ENCODE measurements around the gene CCDC28B. TPM values are rescaled to one million over a fixed set of nuclear protein-coding genes. Genes with fewer than 3 reads are reported as not detected.

CCDC28B gene
- 19.6 and 19.9 TPM in 2 replicates for total RNA-seq

GRCh38 chr1:32200226-32201010, at the start of gene CCDC28B:
CCDC28B (plus strand) TSS chr1:32200595; CDS start chr1:32201936, 1,341 bp downstream.

DNA sequence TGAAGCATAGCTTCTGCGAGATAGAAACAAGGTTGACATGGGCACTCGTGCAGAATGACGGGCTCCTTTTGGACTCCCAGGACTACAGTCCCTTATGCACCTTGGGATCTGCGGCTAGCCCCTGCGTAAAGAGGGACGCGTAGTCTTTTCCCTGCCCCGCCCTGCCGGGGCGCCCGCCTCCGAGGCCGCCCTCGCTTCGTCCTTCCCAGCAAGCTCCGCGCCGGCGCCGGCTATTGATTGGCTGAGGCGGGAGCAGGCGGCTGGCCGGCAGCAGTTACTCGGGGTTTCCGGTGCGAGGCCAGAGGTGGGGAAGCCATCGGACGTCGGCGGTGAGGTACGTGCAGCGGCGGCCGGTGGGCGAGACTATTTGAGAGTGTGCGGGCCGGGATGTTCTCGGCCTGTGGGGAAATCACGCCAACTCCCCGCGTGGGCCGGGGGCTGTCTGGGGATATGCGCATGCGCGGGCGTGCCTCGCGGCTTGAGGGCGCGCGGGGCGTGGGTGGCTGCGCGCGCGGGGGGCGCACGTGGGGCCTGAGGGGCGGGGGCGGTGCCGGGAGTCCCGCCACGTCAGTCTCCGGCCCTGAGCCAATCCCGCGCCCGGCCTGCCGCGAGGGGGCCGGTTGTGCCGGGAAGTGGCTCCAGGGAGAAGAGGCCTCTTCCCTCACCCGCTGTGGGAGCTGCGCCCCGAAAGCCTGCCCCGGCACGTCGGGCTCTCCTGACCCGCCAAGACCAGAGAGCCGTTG, 20.8 kb upstream of the CCDC28B start, which contains the start of gene TXLNA:
TXLNA (plus strand) TSS at position 233 of the 743 bp plus-strand sequence. CDS start 671 bp downstream, outside the sequence.

GRCh38 chr1:32205401-32206370, 5.3 kb downstream of the CCDC28B start, which contains the start of gene IQCC:
IQCC (plus strand) TSS chr1:32205671; CDS start chr1:32205682, 11 bp downstream.

GRCh38 chr1:32208891-32209328, 8.5 kb downstream of the CCDC28B start, which contains the start of gene DCDC2B:
DCDC2B (plus strand) TSS chr1:32209089; CDS start chr1:32209094, 5 bp downstream.

DNA sequence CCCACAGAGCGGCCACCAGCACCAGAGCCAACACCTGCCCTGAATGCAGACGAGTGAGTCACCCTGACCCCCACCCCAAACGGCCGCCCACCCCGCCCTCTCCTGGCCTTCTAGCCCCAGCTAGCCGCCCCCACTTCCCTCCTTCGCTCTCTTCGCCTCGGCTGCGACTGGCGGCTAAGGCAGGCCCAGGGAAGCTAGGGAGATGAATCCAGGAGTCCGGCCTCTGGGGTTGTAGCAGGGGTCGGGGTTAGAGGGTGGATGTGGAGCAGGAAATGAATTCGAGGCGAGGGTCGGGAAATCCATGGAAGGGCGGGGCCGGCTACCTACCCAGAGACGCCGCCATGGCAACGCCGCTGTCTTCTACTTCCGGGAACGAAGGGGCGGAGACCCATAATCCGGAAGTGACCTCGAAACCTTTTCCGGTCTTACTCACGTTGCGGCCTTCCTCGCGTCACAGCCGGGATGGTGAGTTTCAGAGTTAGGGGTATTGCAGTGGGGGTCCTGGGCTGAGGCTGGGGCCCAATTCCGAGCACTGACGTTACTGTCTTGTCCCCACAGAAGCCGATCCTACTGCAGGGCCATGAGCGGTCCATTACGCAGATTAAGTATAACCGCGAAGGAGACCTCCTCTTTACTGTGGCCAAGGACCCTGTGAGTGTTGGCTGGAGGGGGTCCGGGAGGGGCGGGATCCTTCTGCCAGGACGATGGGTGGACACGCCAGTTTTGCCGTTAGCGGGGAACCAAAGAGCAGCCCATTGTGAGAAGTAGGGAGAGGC, 21.8 kb downstream of the CCDC28B start, which contains the start of the genes EIF3I and TMEM234:
EIF3I (plus strand) TSS at position 428 of the 776 bp plus-strand sequence; CDS start at position 463, 35 bp downstream.
TMEM234 (minus strand) TSS at position 374 of the 776 bp plus-strand sequence; CDS start at position 343, 31 bp downstream.

GRCh38 chr1:32246888-32247273, 46.5 kb downstream of the CCDC28B start, which contains the start of gene FAM167B:
FAM167B (plus strand) TSS chr1:32247222; CDS start chr1:32247422, 200 bp downstream.

DNA sequence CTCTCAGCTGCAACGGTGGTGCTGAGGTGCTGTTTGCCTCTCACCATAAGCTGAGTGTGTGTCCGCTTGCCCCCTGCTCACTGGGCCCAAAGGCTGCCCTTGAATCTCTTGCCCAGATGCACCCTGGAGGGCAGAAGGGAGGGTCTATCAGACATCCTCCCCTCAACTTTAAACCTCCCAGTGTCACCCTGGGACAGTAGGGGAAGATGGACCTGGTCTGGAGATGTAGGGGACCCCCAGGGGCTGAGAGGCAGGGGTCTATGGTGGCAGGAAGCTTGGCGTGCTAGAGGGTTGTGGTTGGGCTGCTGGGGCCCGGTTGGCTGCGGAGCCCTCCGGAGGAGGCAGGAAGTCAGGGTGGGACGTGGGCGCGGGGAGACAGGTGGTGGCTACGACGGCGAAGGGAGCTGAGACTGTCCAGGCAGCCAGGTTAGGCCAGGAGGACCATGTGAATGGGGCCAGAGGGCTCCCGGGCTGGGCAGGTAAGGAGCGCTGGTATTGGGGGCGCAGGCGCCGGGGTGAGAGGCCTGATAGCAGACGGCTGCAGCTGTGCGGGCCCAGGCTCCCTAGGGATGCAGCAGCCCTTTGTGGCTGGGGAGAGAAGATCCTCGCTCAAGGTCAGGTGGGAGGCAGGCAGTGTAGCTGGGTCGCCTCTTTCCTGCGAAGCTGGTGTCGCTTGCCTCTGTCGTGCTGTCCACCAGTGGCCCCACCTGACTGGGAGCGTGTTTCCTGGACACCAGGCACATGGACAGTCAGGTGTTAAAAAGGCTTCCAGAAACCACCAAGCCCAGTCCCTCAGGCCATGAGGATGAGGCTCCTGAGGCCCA, 50.7 kb downstream of the CCDC28B start, which contains the start of gene LCK:
LCK (plus strand) TSS at position 373 of the 824 bp plus-strand sequence. CDS start 23,065 bp downstream, outside the sequence.

Other genes with a start within 250 kb of the CCDC28B start
- 71.3 and 98.8 TPM in 2 replicates for gene KHDRBS1, start 186.7 kb upstream of the CCDC28B start, total RNA-seq
- 3.0 and 4.8 TPM in 2 replicates for gene TMEM39B, start 127.7 kb upstream of the CCDC28B start, total RNA-seq
- gene KPNA6, start 92.5 kb upstream of the CCDC28B start, total RNA-seq, result 37.4 and 50.5 TPM in 2 replicates
- gene TXLNA, start 20.9 kb upstream of the CCDC28B start, total RNA-seq, result 29.5 and 39.8 TPM in 2 replicates
- gene IQCC, start 5.1 kb downstream of the CCDC28B start, total RNA-seq, result 1.9 and 3.5 TPM in 2 replicates
- gene DCDC2B, start 8.5 kb downstream of the CCDC28B start, total RNA-seq, result not detected in 2 replicates
- gene TMEM234, start 21.8 kb downstream of the CCDC28B start, total RNA-seq, result 14.5 and 15.7 TPM in 2 replicates
- gene EIF3I, start 21.8 kb downstream of the CCDC28B start, total RNA-seq, result 355 and 383 TPM in 2 replicates
- gene FAM167B, start 46.6 kb downstream of the CCDC28B start, total RNA-seq, result not detected in 2 replicates
- gene LCK, start 50.7 kb downstream of the CCDC28B start, total RNA-seq, result 0.37 and 2.5 TPM in 2 replicates
- gene HDAC1, start 91.5 kb downstream of the CCDC28B start, total RNA-seq, result 94.7 and 102 TPM in 2 replicates
- 59.5 and 75.3 TPM in 2 replicates for gene MARCKSL1, start 135.6 kb downstream of the CCDC28B start, total RNA-seq
- 0.78 and 1.3 TPM in 2 replicates for gene FAM229A, start 161.9 kb downstream of the CCDC28B start, total RNA-seq
- 0.21 TPM in 1 of 2 replicates, not detected in the other for gene TSSK3, start 161.9 kb downstream of the CCDC28B start, total RNA-seq
- gene BSDC1, start 193.8 kb downstream of the CCDC28B start, total RNA-seq, result 41.3 and 45.7 TPM in 2 replicates

Data from airway epithelial cell (primary cell).